GM23338 (cell line): ENCODE measurements around the gene PPP1R27. TPM values are rescaled to one million over a fixed set of nuclear protein-coding genes. Genes with fewer than 3 reads are reported as not detected.
A peak's percentile ranks its signal among the peaks of the same experiment; 100 is the strongest.

Source experiments
- ATAC-seq: fragments of 200-7000 bp; cut with Tn5 transposase; 3 replicates; pipeline ENCODE4 v1.9.1; 2020
- DNase-seq: peaks from one replicate; pipeline ENCODE4 v3.0.0-alpha.2; 2015; ENCODE audit warnings: low spot score
- H2AFZ ChIP-seq: fragments of 200-600 bp; sonication (generic); 2 replicates; pipeline ENCODE4 v1.8.0; 2016; ENCODE audit warnings: antibody characterized with exemption, mild to moderate bottlenecking, moderate library complexity
- H3F3A ChIP-seq: fragments of 200-600 bp; sonication (generic); replicated peaks from 2 replicates; pipeline ENCODE4 v1.8.0; 2017; ENCODE audit warnings: antibody characterized with exemption, mixed run types, low read depth
- H3K27ac ChIP-seq: fragments of 200-600 bp; sonication (generic); 2 replicates; pipeline ENCODE4 v1.6.1; 2016; ENCODE audit warnings: low read depth
- H3K27me3 ChIP-seq: fragments of 200-600 bp; sonication (generic); 2 replicates; pipeline ENCODE4 v1.8.0; 2016; ENCODE audit warnings: mild to moderate bottlenecking, mixed run types, moderate library complexity; ENCODE audit not compliant: insufficient read depth
- H3K36me3 ChIP-seq: fragments of 200-600 bp; sonication (generic); 2 replicates; pipeline ENCODE4 v1.8.0; 2016; ENCODE audit warnings: mild to moderate bottlenecking; ENCODE audit not compliant: insufficient read depth
- H3K4me1 ChIP-seq: fragments of 200-600 bp; sonication (generic); 2 replicates; pipeline ENCODE4 v1.8.0; 2016; ENCODE audit warnings: mild to moderate bottlenecking, moderate library complexity; ENCODE audit not compliant: insufficient read depth
- H3K4me2 ChIP-seq: fragments of 200-600 bp; sonication (generic); 2 replicates; pipeline ENCODE4 v1.7.1; 2017; ENCODE audit warnings: mixed run types
- H3K4me3 ChIP-seq: fragments of 200-600 bp; sonication (generic); 2 replicates; pipeline ENCODE4 v1.6.1; 2016; ENCODE audit warnings: mixed run types
- H3K79me2 ChIP-seq: fragments of 200-600 bp; sonication (generic); replicated peaks from 2 replicates; pipeline ENCODE4 v1.8.0; 2017; ENCODE audit warnings: mild to moderate bottlenecking; ENCODE audit not compliant: insufficient read depth
- H3K9me2 ChIP-seq: fragments of 200-600 bp; sonication (generic); 2 replicates; pipeline ENCODE4 v1.8.0; 2017; ENCODE audit not compliant: insufficient read depth
- H4K20me1 ChIP-seq: fragments of 200-600 bp; sonication (generic); replicated peaks from 2 replicates; pipeline ENCODE4 v1.8.0; 2017; ENCODE audit warnings: mild to moderate bottlenecking; ENCODE audit not compliant: insufficient read depth
- H3K27ac Mint-ChIP-seq: 2 replicates; pipeline ENCODE4 v1.8.0; 2020; ENCODE audit warnings: inconsistent platforms, mild to moderate bottlenecking, moderate library complexity, mixed read lengths
- H3K27me3 Mint-ChIP-seq: 3 replicates; pipeline ENCODE4 v1.8.0; 2022; ENCODE audit warnings: low read depth, mild to moderate bottlenecking, moderate library complexity, mixed read lengths, inconsistent platforms; ENCODE audit not compliant: insufficient read depth, poor library complexity
- H3K36me3 Mint-ChIP-seq: 3 replicates; pipeline ENCODE4 v1.8.0; 2021; ENCODE audit warnings: low read depth, mild to moderate bottlenecking, inconsistent platforms, moderate library complexity, mixed read lengths
- H3K4me1 Mint-ChIP-seq: 3 replicates; pipeline ENCODE4 v1.8.0; 2020; ENCODE audit warnings: mild to moderate bottlenecking, inconsistent platforms, mixed read lengths
- H3K4me3 Mint-ChIP-seq: 3 replicates; pipeline ENCODE4 v1.8.0; 2021; ENCODE audit warnings: moderate library complexity, mild to moderate bottlenecking, inconsistent platforms, mixed read lengths
- H3K9me3 Mint-ChIP-seq: 3 replicates; pipeline ENCODE4 v1.8.0; 2020; ENCODE audit warnings: moderate library complexity, mild to moderate bottlenecking, inconsistent platforms, mixed read lengths
- CREB1 ChIP-seq: fragments of 250-450 bp; sonication (Bioruptor Pico); IDR thresholded peaks from 2 replicates; pipeline ENCODE4 v1.5.0; 2020; ENCODE audit warnings: low read depth, mild to moderate bottlenecking, moderate library complexity
- EZH2 ChIP-seq: fragments of 200-600 bp; sonication (generic); IDR thresholded peaks from one replicate; pipeline ENCODE4 v1.8.0; 2017; ENCODE audit warnings: antibody characterized with exemption, mild to moderate bottlenecking, low read depth; ENCODE audit not compliant: unreplicated experiment
- JUNB ChIP-seq: IDR thresholded peaks from one replicate; pipeline ENCODE4 v1.6.1; 2016; ENCODE audit warnings: antibody characterized with exemption; ENCODE audit not compliant: unreplicated experiment
- NANOG ChIP-seq: IDR thresholded peaks from 2 replicates; pipeline ENCODE4 v1.6.1; 2016; ENCODE audit warnings: antibody characterized with exemption, borderline replicate concordance
- STAT1 ChIP-seq: IDR thresholded peaks from one replicate; pipeline ENCODE4 v1.6.1; 2016; ENCODE audit warnings: antibody characterized with exemption; ENCODE audit not compliant: unreplicated experiment
- polyA plus RNA-seq: library from polyadenylated mRNA; unstranded; fragments of >200 nt; fragmentation: Nextera tagmentation; extraction: Ambion mirVana; gene quantifications from 2 replicates; pipeline ENCODE4 v1.2.1, GENCODE V29; 2016
- total RNA-seq: library from RNA; depleted of rRNA; stranded (reverse); fragments of >200 nt; shearing (Covaris generic); gene quantifications from 2 replicates; pipeline ENCODE4 v1.2.3, GENCODE V29; 2014
- TF ChIP-seq, protein P1 (sequence below), 2 experiments: fragments of 200-600 bp in 1 of 2; sonication (generic) in 1 of 2; conservative IDR thresholded peaks; 2 replicates each; pipeline versions ENCODE4 v1.5.1 to v1.6.1; 2016 to 2017; ENCODE audit warnings: antibody characterized with exemption in 2 of 2, low read depth in 2 of 2, mild to moderate bottlenecking in 2 of 2, moderate library complexity in 1 of 2
- TF ChIP-seq, protein P2 (sequence below): IDR thresholded peaks from 2 replicates; pipeline ENCODE4 v1.6.1; 2016; ENCODE audit warnings: antibody characterized with exemption

PPP1R27 gene
- total and polyA plus RNA-seq, 2 experiments from 2014 or later, result 0.65 TPM; not detected in 1

- Mint-ChIP-seq H3K4me3 (no peak overlapping the region), H3K27me3 (peaks cover 50% of the 10 kb centered on the region), H3K9me3 (peaks cover 4% of the 10 kb centered on the region), H3K27ac (no peak overlapping the region), H3K36me3 (no peaks in the 10 kb centered on the region; the same call in 2 of the 3 replicates), H3K4me1 (no peaks in the 10 kb centered on the region)
- Histone ChIP-seq H2AFZ (no peak overlapping the region; the same call in 1 of the 2 replicates), H3K4me3 (no peak overlapping the region), H3K27me3 (peaks cover 43% of the 10 kb centered on the region), H3K79me2 (no peaks in the 10 kb centered on the region), H3K27ac (no peak overlapping the region), H3F3A (no peaks in the 10 kb centered on the region), H3K9me2 (no peaks in the 10 kb centered on the region), H3K4me2 (no peak overlapping the region), H3K4me1 (no peaks in the 10 kb centered on the region; the same call in 1 of the 2 replicates), H4K20me1 (no peaks in the 10 kb centered on the region), H3K36me3 (no peaks in the 10 kb centered on the region)
- ATAC-seq (no peak), DNase-seq (no peak)
- TF ChIP-seq CREB1 (CRISPR knock-in tag), result no peak
These were observed 27.6 kb downstream of the PPP1R27 start for GRCh38 chr17:81807210-81807719.

DNA sequence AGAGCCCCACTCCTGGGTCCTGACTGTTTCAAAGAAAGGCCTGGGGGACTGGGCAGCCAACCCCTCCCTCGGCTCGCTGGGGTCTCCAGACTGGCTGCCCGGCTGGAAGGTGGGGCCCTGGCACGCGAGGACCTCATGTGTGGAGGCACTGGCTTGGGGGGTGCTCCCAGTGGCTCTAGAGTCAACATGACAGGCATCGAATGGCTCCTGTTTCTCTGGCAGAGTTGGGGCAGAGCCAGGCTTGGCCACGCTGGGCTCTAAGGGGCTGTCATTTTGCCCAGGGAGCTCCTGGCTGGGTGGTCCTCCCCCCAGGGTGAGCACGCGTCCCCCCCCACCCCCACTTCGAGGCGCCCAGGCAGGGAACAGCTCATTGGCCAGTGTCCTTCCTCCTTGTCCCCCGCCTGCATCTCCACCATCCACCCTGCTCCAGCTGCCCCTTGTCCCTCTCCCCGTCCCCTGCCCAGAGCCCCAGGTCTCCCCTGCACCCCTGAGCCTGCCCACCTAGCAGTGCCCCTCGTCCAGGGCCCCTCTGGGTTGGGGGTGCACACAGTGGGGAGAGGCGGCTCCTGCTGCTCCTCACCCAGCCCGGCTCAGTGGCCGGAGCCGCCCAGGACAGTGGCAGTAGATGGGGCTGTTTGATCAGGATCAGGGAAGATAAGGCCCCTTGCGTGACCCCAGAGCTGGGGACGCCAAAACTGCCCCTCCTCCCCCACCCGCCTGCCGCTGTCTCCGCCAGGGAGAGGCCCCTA lies 28.2 kb downstream of the PPP1R27 start:
- Histone ChIP-seq H2AFZ (no peak overlapping the region), H3K9me2 (no peaks in the 10 kb centered on the region), H3K4me1 (no peaks in the 10 kb centered on the region; the same call in 1 of the 2 replicates), H3K27me3 (peaks cover 49% of the 10 kb centered on the region), H3K27ac (no peak overlapping the region), H3K79me2 (no peaks in the 10 kb centered on the region), H4K20me1 (no peaks in the 10 kb centered on the region), H3K4me2 (no peak overlapping the region), H3F3A (no peaks in the 10 kb centered on the region), H3K36me3 (no peaks in the 10 kb centered on the region), H3K4me3 (no peak overlapping the region)
- Mint-ChIP-seq H3K27ac (no peak overlapping the region), H3K36me3 (no peaks in the 10 kb centered on the region; the same call in 2 of the 3 replicates), H3K9me3 (peaks cover 4% of the 10 kb centered on the region), H3K4me1 (no peaks in the 10 kb centered on the region), H3K27me3 (peaks cover 56% of the 10 kb centered on the region), H3K4me3 (no peak overlapping the region)
- peak; percentile 21 for ATAC-seq
- TF ChIP-seq NANOG, result no peak
- TF ChIP-seq, protein P1, sequence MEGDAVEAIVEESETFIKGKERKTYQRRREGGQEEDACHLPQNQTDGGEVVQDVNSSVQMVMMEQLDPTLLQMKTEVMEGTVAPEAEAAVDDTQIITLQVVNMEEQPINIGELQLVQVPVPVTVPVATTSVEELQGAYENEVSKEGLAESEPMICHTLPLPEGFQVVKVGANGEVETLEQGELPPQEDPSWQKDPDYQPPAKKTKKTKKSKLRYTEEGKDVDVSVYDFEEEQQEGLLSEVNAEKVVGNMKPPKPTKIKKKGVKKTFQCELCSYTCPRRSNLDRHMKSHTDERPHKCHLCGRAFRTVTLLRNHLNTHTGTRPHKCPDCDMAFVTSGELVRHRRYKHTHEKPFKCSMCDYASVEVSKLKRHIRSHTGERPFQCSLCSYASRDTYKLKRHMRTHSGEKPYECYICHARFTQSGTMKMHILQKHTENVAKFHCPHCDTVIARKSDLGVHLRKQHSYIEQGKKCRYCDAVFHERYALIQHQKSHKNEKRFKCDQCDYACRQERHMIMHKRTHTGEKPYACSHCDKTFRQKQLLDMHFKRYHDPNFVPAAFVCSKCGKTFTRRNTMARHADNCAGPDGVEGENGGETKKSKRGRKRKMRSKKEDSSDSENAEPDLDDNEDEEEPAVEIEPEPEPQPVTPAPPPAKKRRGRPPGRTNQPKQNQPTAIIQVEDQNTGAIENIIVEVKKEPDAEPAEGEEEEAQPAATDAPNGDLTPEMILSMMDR (conservative IDR thresholded peaks at IDR 0.05; ENCODE audit: low read depth in 2 of 2), result peak in 1 of 2 experiments; percentile 45; a peak in 2 of 4 replicates
- peak; percentile 37 for DNase-seq

- H3K27ac Mint-ChIP-seq, result no peak overlapping the region
- Histone ChIP-seq H3K4me2 (no peak overlapping the region), H2AFZ (no peak overlapping the region), H3K4me1 (no peaks in the 10 kb centered on the region; the same call in 1 of the 2 replicates), H3K4me3 (no peak overlapping the region), H3K79me2 (no peaks in the 10 kb centered on the region), H4K20me1 (no peaks in the 10 kb centered on the region), H3K27ac (no peak overlapping the region), H3F3A (no peaks in the 10 kb centered on the region), H3K36me3 (no peaks in the 10 kb centered on the region), H3K9me2 (no peaks in the 10 kb centered on the region), H3K27me3 (peaks cover 56% of the 10 kb centered on the region)
- ATAC-seq, result no peak
- H3K9me3 Mint-ChIP-seq, result peaks cover 4% of the 10 kb centered on the region
- H3K4me1 Mint-ChIP-seq, result no peaks in the 10 kb centered on the region
- H3K27me3 Mint-ChIP-seq, result peaks cover 60% of the 10 kb centered on the region
- H3K4me3 Mint-ChIP-seq, result no peak overlapping the region
- no peak for DNase-seq
- no peaks in the 10 kb centered on the region; the same call in 2 of the 3 replicates for H3K36me3 Mint-ChIP-seq
- TF ChIP-seq, protein P2, sequence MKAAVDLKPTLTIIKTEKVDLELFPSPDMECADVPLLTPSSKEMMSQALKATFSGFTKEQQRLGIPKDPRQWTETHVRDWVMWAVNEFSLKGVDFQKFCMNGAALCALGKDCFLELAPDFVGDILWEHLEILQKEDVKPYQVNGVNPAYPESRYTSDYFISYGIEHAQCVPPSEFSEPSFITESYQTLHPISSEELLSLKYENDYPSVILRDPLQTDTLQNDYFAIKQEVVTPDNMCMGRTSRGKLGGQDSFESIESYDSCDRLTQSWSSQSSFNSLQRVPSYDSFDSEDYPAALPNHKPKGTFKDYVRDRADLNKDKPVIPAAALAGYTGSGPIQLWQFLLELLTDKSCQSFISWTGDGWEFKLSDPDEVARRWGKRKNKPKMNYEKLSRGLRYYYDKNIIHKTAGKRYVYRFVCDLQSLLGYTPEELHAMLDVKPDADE, result no peak
- no peak for TF ChIP-seq NANOG
- no peak for TF ChIP-seq EZH2
- no peak for TF ChIP-seq CREB1 (CRISPR knock-in tag)
- TF ChIP-seq, protein P1 (conservative IDR thresholded peaks at IDR 0.05; ENCODE audit: low read depth in 2 of 2), result no peak
- TF ChIP-seq STAT1, result no peak
- TF ChIP-seq JUNB, result no peak
These were observed 29.0 kb downstream of the PPP1R27 start for GRCh38 chr17:81805707-81806460.
